Endothelial cell of umbilical vein (primary cell): ENCODE results near the gene GNAO1. TPM values are rescaled to one million over a fixed set of nuclear protein-coding genes. Genes with fewer than 3 reads are reported as not detected.

Source experiments
- BruUV-seq: library from RNA; stranded (reverse); fragments of 400-500 nt; replicated peaks from 2 replicates; lab custom pipeline; 2021; lab: Mats Ljungman, UMichigan
- CTCF ChIA-PET: fragments of 300-600, 350-600 bp; sonication (Branson Sonifier 250); formaldehyde crosslinking; loops from one replicate; lab custom pipeline; 2021; ENCODE audit warnings: antibody characterized with exemption, inconsistent platforms; lab: Charles Lee
- POLR2A ChIA-PET: fragments of 300-600, 350-600 bp; sonication (Branson Sonifier 250); formaldehyde crosslinking; loops from one replicate; lab custom pipeline; 2021; ENCODE audit warnings: antibody characterized with exemption, inconsistent platforms; lab: Charles Lee
- DNase-seq: peaks from one replicate; pipeline ENCODE4 v3.0.0-alpha.2; 2011; ENCODE audit warnings: low read depth, low spot score
- FAIRE-seq: peaks from 2 replicates; lab custom pipeline; 2011; peaks lifted over from hg19 to GRCh38; lab: Jason Lieb, UNC
- H2AFZ ChIP-seq: 2 replicates; pipeline ENCODE4 v1.6.0; 2012; ENCODE audit warnings: low read depth, low read length, control low read depth, inconsistent platforms
- H3K27ac ChIP-seq: 2 replicates; pipeline ENCODE4 v1.5.1; 2011; ENCODE audit warnings: low read depth, mild to moderate bottlenecking, control low read depth, low read length, moderate library complexity; ENCODE audit not compliant: insufficient read depth
- H3K27me3 ChIP-seq, 2 experiments: 2 replicates each; pipeline versions ENCODE4 v1.6.0 to v1.6.1; 2011; ENCODE audit warnings: low read length in 2 of 2, mixed read lengths in 1 of 2; ENCODE audit not compliant: control insufficient read depth in 2 of 2, insufficient read depth in 2 of 2
- H3K36me3 ChIP-seq, 2 experiments: 2 replicates in 1 of 2; 3 replicates in 1 of 2; pipeline ENCODE4 v1.5.1; 2011; ENCODE audit warnings: low read length in 2 of 2, mild to moderate bottlenecking in 1 of 2, moderate library complexity in 1 of 2; ENCODE audit not compliant: control insufficient read depth in 2 of 2, insufficient read depth in 2 of 2; ENCODE audit errors: extremely low read depth in 1 of 2
- H3K4me1 ChIP-seq: 3 replicates; pipeline ENCODE4 v1.5.1; 2011; ENCODE audit warnings: mild to moderate bottlenecking, low read length; ENCODE audit not compliant: control insufficient read depth, insufficient read depth; ENCODE audit errors: extremely low read depth
- H3K4me2 ChIP-seq: 2 replicates; pipeline ENCODE4 v1.6.1; 2011; ENCODE audit warnings: low read length, control low read depth, mixed read lengths; ENCODE audit not compliant: insufficient read depth
- H3K4me3 ChIP-seq, 3 experiments: fragments of 200-600 bp in 1 of 3; sonication (generic), shearing (Covaris generic) in 1 of 3; replicated peaks in 1 of 3; 2 replicates each; pipeline ENCODE4 v1.5.1; 2011 to 2016; ENCODE audit warnings: control low read depth in 3 of 3, low read length in 3 of 3, mild to moderate bottlenecking in 2 of 3, inconsistent platforms in 1 of 3, low read depth in 1 of 3, moderate library complexity in 1 of 3; ENCODE audit not compliant: insufficient read depth in 1 of 3
- H3K79me2 ChIP-seq: 2 replicates; pipeline ENCODE4 v1.6.0; 2012; ENCODE audit warnings: low read length, inconsistent platforms; ENCODE audit not compliant: control insufficient read depth, insufficient read depth
- H3K9ac ChIP-seq: replicated peaks from 2 replicates; pipeline ENCODE3; 2011; ENCODE audit warnings: low read length, control low read depth; ENCODE audit not compliant: insufficient read depth; ENCODE audit errors: extremely low read depth
- H3K9me1 ChIP-seq: replicated peaks from 3 replicates; pipeline ENCODE4 v1.6.0; 2011; ENCODE audit warnings: mild to moderate bottlenecking, low read length; ENCODE audit not compliant: control insufficient read depth, insufficient read depth; ENCODE audit errors: extremely low read depth
- H3K9me3 ChIP-seq: replicated peaks from 2 replicates; pipeline ENCODE4 v1.5.1; 2012; ENCODE audit warnings: low read length, inconsistent platforms; ENCODE audit not compliant: control insufficient read depth, insufficient read depth
- H4K20me1 ChIP-seq: replicated peaks from 2 replicates; pipeline ENCODE3; 2011; ENCODE audit warnings: mild to moderate bottlenecking, low read length; ENCODE audit not compliant: control insufficient read depth, insufficient read depth; ENCODE audit errors: extremely low read depth
- CTCF ChIP-seq, 2 donors: IDR thresholded peaks; 1 replicate in 1 of 2; 2 replicates in 1 of 2; pipeline ENCODE4 v1.5.1; 2011; ENCODE audit warnings: low read length in 2 of 2, mild to moderate bottlenecking in 2 of 2, moderate library complexity in 2 of 2, control low read depth in 1 of 2, inconsistent platforms in 1 of 2, low read depth in 1 of 2; ENCODE audit not compliant: insufficient read depth in 1 of 2; ENCODE audit errors: extremely low read depth in 1 of 2
- EZH2 ChIP-seq: IDR thresholded peaks from 2 replicates; pipeline ENCODE4 v1.6.1; 2012; ENCODE audit warnings: borderline replicate concordance, low read depth, mild to moderate bottlenecking, moderate library complexity, low read length, inconsistent platforms; ENCODE audit not compliant: severe bottlenecking
- FOS ChIP-seq: IDR thresholded peaks from 2 replicates; pipeline ENCODE4 v1.6.1; 2011; ENCODE audit warnings: mild to moderate bottlenecking, low read length, moderate library complexity, borderline replicate concordance; ENCODE audit not compliant: insufficient read depth
- GATA2 ChIP-seq: IDR thresholded peaks from 2 replicates; pipeline ENCODE4 v1.7.0; 2011; ENCODE audit warnings: low read depth, mild to moderate bottlenecking, moderate library complexity, mixed read lengths, low read length; ENCODE audit not compliant: insufficient read length, insufficient read depth
- JUN ChIP-seq: IDR thresholded peaks from 2 replicates; pipeline ENCODE4 v1.6.1; 2011; ENCODE audit warnings: borderline replicate concordance, low read depth; ENCODE audit not compliant: insufficient read length, insufficient read depth
- MYC ChIP-seq: IDR thresholded peaks from one replicate; pipeline ENCODE4 v1.6.1; 2011; ENCODE audit warnings: mild to moderate bottlenecking, low read depth, low read length
- POLR2A ChIP-seq: IDR thresholded peaks from 2 replicates; pipeline ENCODE4 v1.6.1; 2012; ENCODE audit warnings: low read depth, mild to moderate bottlenecking, control low read depth, low read length
- POLR2AphosphoS5 ChIP-seq: IDR thresholded peaks from 2 replicates; pipeline ENCODE4 v1.6.1; 2012; ENCODE audit warnings: low read depth, mild to moderate bottlenecking, control low read depth, low read length, moderate library complexity; ENCODE audit not compliant: insufficient read depth
- dilution Hi-C: fragments of 300-500 bp; cut with MboI; formaldehyde crosslinking; loops from one replicate; pipeline ENCODE4 v1.15.0; 2019; ENCODE audit warnings: low sequenced_read_pairs; ENCODE audit not compliant: extremely low pct_ligation_motif_present
- intact Hi-C: fragments of 100-400 bp; cut with micrococcal nuclease; formaldehyde crosslinking; loops from one replicate; pipeline ENCODE4 v1.10.0; 2022
- polyA plus RNA-seq, 4 experiments: library from polyadenylated mRNA; depleted of rRNA in 3 of 4; stranded (reverse) in 3 of 4; unstranded in 1 of 4; fragments of >200 nt; gene quantifications; 2 replicates each; pipeline versions ENCODE4 v1.2.1 to v1.2.3, GENCODE V29; 2011 to 2012; ENCODE audit warnings: missing spikeins in 1 of 4
- total RNA-seq: library from RNA; stranded (reverse); gene quantifications from 2 replicates; pipeline ENCODE4 v1.2.3, GENCODE V29; 2021
- TF ChIP-seq, protein P1 (sequence below): IDR thresholded peaks from 2 replicates; pipeline ENCODE4 v1.6.1; 2011; ENCODE audit not compliant: insufficient read depth, insufficient read length

Gene GNAO1
- total and polyA plus RNA-seq, 2 donors (not counting 3 experiments of a cell fraction or from before 2014, with no cell fraction given), result not detected

DNA sequence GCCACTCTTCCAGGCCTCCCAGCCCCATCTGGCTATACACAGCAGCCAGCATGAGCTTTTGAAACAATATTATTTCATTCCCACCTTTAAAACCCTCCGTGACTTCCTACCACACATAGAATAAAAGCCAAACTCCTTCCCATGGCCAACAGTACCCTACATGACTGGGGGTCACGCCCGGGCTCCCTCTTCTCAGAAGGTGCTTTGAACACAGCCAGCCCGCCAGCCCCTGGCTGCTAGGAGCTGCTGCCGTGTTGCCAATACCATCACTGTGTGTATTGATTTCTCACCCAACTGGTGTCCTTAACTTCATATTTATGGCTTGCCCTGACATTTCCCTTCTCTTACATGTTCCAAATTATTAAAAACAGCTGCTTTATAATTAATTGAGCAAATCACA is 111.2 kb downstream of the GNAO1 start:
- Histone ChIP-seq H3K4me3 (no peak overlapping the region), H3K27me3 (no peaks in the 10 kb centered on the region), H3K4me2 (no peak overlapping the region), H3K79me2 (no peaks in the 10 kb centered on the region), H3K9ac (no peak overlapping the region), H2AFZ (no peak overlapping the region), H3K9me3 (no peaks in the 10 kb centered on the region), H3K9me1 (no peaks in the 10 kb centered on the region), H3K27ac (no peak overlapping the region), H3K36me3 (no peaks in the 10 kb centered on the region), H3K4me1 (no peaks in the 10 kb centered on the region), H4K20me1 (no peaks in the 10 kb centered on the region)
- intact Hi-C loops (no loop called here), dilution Hi-C loops (no loop called here)
- TF ChIP-seq, protein P1, sequence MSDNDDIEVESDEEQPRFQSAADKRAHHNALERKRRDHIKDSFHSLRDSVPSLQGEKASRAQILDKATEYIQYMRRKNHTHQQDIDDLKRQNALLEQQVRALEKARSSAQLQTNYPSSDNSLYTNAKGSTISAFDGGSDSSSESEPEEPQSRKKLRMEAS, result no peak
- TF ChIP-seq EZH2 (no peak), CTCF (IDR thresholded peaks at IDR 0.05; ENCODE audit: extremely low read depth in 1 of 2, insufficient read depth in 1 of 2, low read depth in 1 of 2, low read length in 2 of 2) (no peak), POLR2A (no peak), JUN (no peak), FOS (no peak), POLR2AphosphoS5 (no peak), GATA2 (no peak), MYC (no peak)
- BruUV-seq, result no TSS peak
- POLR2A ChIA-PET, result no interaction called here
- no peak for FAIRE-seq
- DNase-seq, result no peak
- CTCF ChIA-PET, result interaction anchor here (2.2 to 3.6 kb wide), 2 partner anchors 9 to 16 kb away, joined by 5 to 12 read pairs; no protein-coding TSS in a partner anchor
